Stomach (tissue), 4 donors: Measurements from ENCODE around the gene TRAPPC3.

Source experiments
- POLR2A ChIP-seq, 4 donors: fragments of 450-650 bp; IDR thresholded peaks; one replicate each; pipeline ENCODE4 v1.6.1; 2016; ENCODE audit warnings: antibody characterized with exemption in 4 of 4, control low read depth in 2 of 4, mild to moderate bottlenecking in 1 of 4, moderate library complexity in 1 of 4
- POLR2AphosphoS5 ChIP-seq, 3 donors: sonication (generic); formaldehyde crosslinking; IDR thresholded peaks; one replicate each; pipeline ENCODE4 v1.6.1; 2016; ENCODE audit warnings: antibody characterized with exemption in 3 of 3
- TF ChIP-seq, protein P1 (sequence below), 7 experiments: fragments of 450-650 bp in 4 of 7; fragments of 200-600 bp in 3 of 7; sonication (generic) in 3 of 7; IDR thresholded peaks; one replicate each; pipeline ENCODE4 v1.5.1; 2016 to 2019; ENCODE audit warnings: antibody characterized with exemption in 7 of 7, control low read depth in 2 of 7, mild to moderate bottlenecking in 1 of 7

DNA sequence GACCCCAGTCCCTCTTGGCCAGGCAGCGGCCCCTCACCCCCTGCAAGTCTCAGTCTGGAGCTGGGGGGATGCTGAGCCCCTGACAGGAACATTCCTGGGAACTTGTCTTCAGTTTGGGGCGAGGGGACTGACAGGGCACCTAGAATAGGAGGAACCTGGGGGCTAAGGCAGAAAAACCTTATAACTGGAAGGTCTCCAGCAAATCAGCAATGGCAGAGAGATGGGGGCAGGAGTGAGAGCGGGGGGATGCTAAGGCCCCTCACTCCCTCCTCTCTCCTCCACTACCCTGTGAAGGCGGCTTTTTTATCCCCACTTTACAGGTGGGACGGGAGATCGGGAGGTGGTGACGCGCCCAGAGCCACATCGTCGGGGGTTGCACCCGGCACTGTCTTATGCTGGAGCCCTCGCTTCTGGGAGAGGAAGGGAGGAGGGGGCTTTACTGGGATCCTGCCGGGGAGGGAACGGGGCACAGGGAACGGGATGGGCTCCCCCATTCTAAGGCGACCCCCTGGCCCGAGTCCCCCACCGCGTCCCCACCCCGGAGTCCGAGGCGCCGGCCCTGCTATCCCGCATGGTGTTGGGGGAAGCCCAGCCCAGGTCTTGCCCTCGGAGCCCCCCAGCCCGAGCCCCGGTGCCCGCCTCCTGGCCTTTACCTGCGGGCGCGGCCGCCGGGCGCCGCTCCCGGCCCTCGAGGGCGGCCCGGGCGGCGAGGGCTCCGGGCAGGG, 24.7 kb downstream of the TRAPPC3 start:
- TF ChIP-seq POLR2A (IDR thresholded peaks at IDR 0.05) (no peak), POLR2AphosphoS5 (IDR thresholded peaks at IDR 0.05) (no peak)
- TF ChIP-seq, protein P1, sequence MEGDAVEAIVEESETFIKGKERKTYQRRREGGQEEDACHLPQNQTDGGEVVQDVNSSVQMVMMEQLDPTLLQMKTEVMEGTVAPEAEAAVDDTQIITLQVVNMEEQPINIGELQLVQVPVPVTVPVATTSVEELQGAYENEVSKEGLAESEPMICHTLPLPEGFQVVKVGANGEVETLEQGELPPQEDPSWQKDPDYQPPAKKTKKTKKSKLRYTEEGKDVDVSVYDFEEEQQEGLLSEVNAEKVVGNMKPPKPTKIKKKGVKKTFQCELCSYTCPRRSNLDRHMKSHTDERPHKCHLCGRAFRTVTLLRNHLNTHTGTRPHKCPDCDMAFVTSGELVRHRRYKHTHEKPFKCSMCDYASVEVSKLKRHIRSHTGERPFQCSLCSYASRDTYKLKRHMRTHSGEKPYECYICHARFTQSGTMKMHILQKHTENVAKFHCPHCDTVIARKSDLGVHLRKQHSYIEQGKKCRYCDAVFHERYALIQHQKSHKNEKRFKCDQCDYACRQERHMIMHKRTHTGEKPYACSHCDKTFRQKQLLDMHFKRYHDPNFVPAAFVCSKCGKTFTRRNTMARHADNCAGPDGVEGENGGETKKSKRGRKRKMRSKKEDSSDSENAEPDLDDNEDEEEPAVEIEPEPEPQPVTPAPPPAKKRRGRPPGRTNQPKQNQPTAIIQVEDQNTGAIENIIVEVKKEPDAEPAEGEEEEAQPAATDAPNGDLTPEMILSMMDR (IDR thresholded peaks at IDR 0.05), result no peak
